Caco-2 (cell line): ENCODE results near the gene F2. TPM values are rescaled to one million over a fixed set of nuclear protein-coding genes. Genes with fewer than 3 reads are reported as not detected.

ENCODE experiments used
- BruUV-seq: library from RNA; stranded (reverse); fragments of 400-500 nt; replicated peaks from 2 replicates; lab custom pipeline; 2021; lab: Mats Ljungman, UMichigan
- CTCF ChIA-PET: fragments of 300-600 bp; sonication (Branson Sonifier 250); formaldehyde crosslinking; loops from one replicate; lab custom pipeline; 2022; ENCODE audit warnings: antibody characterized with exemption; lab: Charles Lee
- POLR2A ChIA-PET: fragments of 300-600 bp; sonication (Branson Sonifier 250); formaldehyde crosslinking; loops from one replicate; lab custom pipeline; 2022; ENCODE audit warnings: antibody characterized with exemption; lab: Charles Lee
- DNase-seq, 2 experiments: peaks; one replicate each; pipeline versions ENCODE4 v3.0.0 to v3.0.0-alpha.2; 2020 to 2022
- H3K27me3 ChIP-seq: replicated peaks from 2 replicates; pipeline ENCODE4 v1.6.0; 2011; ENCODE audit warnings: low read length; ENCODE audit not compliant: control insufficient read depth, insufficient read depth
- H3K36me3 ChIP-seq: 2 replicates; pipeline ENCODE4 v1.5.1; 2011; ENCODE audit warnings: low read length; ENCODE audit not compliant: control insufficient read depth, insufficient read depth
- H3K4me1 ChIP-seq: fragments of 250-450 bp; sonication (Bioruptor Pico); 2 replicates; pipeline ENCODE4 v1.5.1; 2020; ENCODE audit warnings: mild to moderate bottlenecking
- H3K4me3 ChIP-seq: 2 replicates; pipeline ENCODE4 v1.5.1; 2011; ENCODE audit warnings: low read depth, mild to moderate bottlenecking, control low read depth, low read length
- H3K9me3 ChIP-seq: fragments of 250-450 bp; sonication (Bioruptor Pico); 2 replicates; pipeline ENCODE4 v1.5.1; 2020; ENCODE audit warnings: mild to moderate bottlenecking, moderate library complexity
- H3K27ac Mint-ChIP-seq: one replicate; pipeline ENCODE4 v1.8.0; 2022; ENCODE audit warnings: mixed read lengths; ENCODE audit not compliant: unreplicated experiment
- H3K27me3 Mint-ChIP-seq: one replicate; pipeline ENCODE4 v1.8.0; 2022; ENCODE audit warnings: mixed read lengths; ENCODE audit not compliant: insufficient read depth, unreplicated experiment
- H3K36me3 Mint-ChIP-seq: one replicate; pipeline ENCODE4 v1.8.0; 2022; ENCODE audit warnings: mild to moderate bottlenecking, mixed read lengths; ENCODE audit not compliant: insufficient read depth, unreplicated experiment
- H3K4me1 Mint-ChIP-seq: one replicate; pipeline ENCODE4 v1.8.0; 2022; ENCODE audit warnings: low read depth, mixed read lengths; ENCODE audit not compliant: unreplicated experiment
- H3K4me3 Mint-ChIP-seq: one replicate; pipeline ENCODE4 v1.8.0; 2022; ENCODE audit warnings: mild to moderate bottlenecking, moderate library complexity, mixed read lengths; ENCODE audit not compliant: unreplicated experiment
- H3K9me3 Mint-ChIP-seq: one replicate; pipeline ENCODE4 v1.8.0; 2022; ENCODE audit warnings: mixed read lengths; ENCODE audit not compliant: unreplicated experiment
- CTCF ChIP-seq, 2 experiments: fragments of 200-600 bp in 1 of 2; IDR thresholded peaks; 1 replicate in 1 of 2; 2 replicates in 1 of 2; pipeline versions ENCODE4 v1.5.1 to v1.8.0; 2011 to 2022; ENCODE audit warnings: antibody characterized with exemption in 1 of 2, control low read depth in 1 of 2, inconsistent platforms in 1 of 2, low read depth in 1 of 2, low read length in 1 of 2, mild to moderate bottlenecking in 1 of 2, moderate library complexity in 1 of 2; ENCODE audit not compliant: insufficient read depth in 1 of 2, severe bottlenecking in 1 of 2, unreplicated experiment in 1 of 2
- intact Hi-C: fragments of 100-400 bp; cut with micrococcal nuclease; formaldehyde crosslinking; loops from one replicate; pipeline ENCODE4 v1.10.0; 2022; ENCODE audit not compliant: unreplicated experiment
- total RNA-seq: library from RNA; stranded (reverse); gene quantifications from 2 replicates; pipeline ENCODE4 v1.2.3, GENCODE V29; 2022

F2 gene
- total RNA-seq, 1 experiment from 2014 or later = 60.0 TPM

GRCh38 chr11:46759196-46759595 lies 40.2 kb downstream of the F2 start:
- Mint-ChIP-seq H3K27me3 (no peaks in the 10 kb centered on the region), H3K9me3 (no peaks in the 10 kb centered on the region), H3K4me1 (no peaks in the 10 kb centered on the region), H3K27ac (no peak overlapping the region), H3K36me3 (peaks cover 95% of the 10 kb centered on the region), H3K4me3 (no peak overlapping the region)
- Histone ChIP-seq H3K36me3 (peaks cover 8% of the 10 kb centered on the region), H3K9me3 (no peaks in the 10 kb centered on the region), H3K4me1 (no peaks in the 10 kb centered on the region), H3K27me3 (no peaks in the 10 kb centered on the region), H3K4me3 (no peak overlapping the region)
- no peak for DNase-seq
- ChIA-PET POLR2A (no interaction called here), CTCF (no interaction called here)
- intact Hi-C loops = no loop called here
- no TSS peak for BruUV-seq
- TF ChIP-seq CTCF (IDR thresholded peaks at IDR 0.05; ENCODE audit: insufficient read depth in 1 of 2, low read depth in 1 of 2, low read length in 1 of 2, severe bottlenecking in 1 of 2, unreplicated experiment in 1 of 2) = no peak

GRCh38 chr11:46760429-46761128 lies 41.6 kb downstream of the F2 start:
- no peak overlapping the region for H3K4me3 Mint-ChIP-seq

GRCh38 chr11:46761807-46762206 lies 42.8 kb downstream of the F2 start:
- Histone ChIP-seq H3K27me3 (no peaks in the 10 kb centered on the region), H3K9me3 (no peaks in the 10 kb centered on the region), H3K4me1 (no peaks in the 10 kb centered on the region), H3K4me3 (no peak overlapping the region), H3K36me3 (peaks cover 7% of the 10 kb centered on the region)
- intact Hi-C loops = no loop called here
- H3K27me3 Mint-ChIP-seq = no peaks in the 10 kb centered on the region
- no peak overlapping the region for H3K4me3 Mint-ChIP-seq
- ChIA-PET CTCF (interaction anchor here (0.6 kb wide), 1 partner anchor 61 kb away, joined by 5 read pairs; no protein-coding TSS in a partner anchor), POLR2A (no interaction called here)
- TF ChIP-seq CTCF (IDR thresholded peaks at IDR 0.05; ENCODE audit: insufficient read depth in 1 of 2, low read depth in 1 of 2, low read length in 1 of 2, severe bottlenecking in 1 of 2, unreplicated experiment in 1 of 2) = no peak
- H3K36me3 Mint-ChIP-seq = peaks cover 93% of the 10 kb centered on the region
- no peaks in the 10 kb centered on the region for H3K4me1 Mint-ChIP-seq
- no TSS peak for BruUV-seq
- no peaks in the 10 kb centered on the region for H3K9me3 Mint-ChIP-seq
- DNase-seq = no peak
- no peak overlapping the region for H3K27ac Mint-ChIP-seq

More at GRCh38 chr11:46760429-46761128, 41.6 kb downstream of the F2 start:
- peaks cover 7% of the 10 kb centered on the region for H3K36me3 ChIP-seq
- H3K36me3 Mint-ChIP-seq = peaks cover 93% of the 10 kb centered on the region
- no peaks in the 10 kb centered on the region for H3K27me3 Mint-ChIP-seq
- intact Hi-C loops = no loop called here
- H3K4me1 ChIP-seq = no peaks in the 10 kb centered on the region
- BruUV-seq = no TSS peak
- CTCF ChIA-PET = no interaction called here
- no peaks in the 10 kb centered on the region for H3K4me1 Mint-ChIP-seq
- H3K4me3 ChIP-seq = no peak overlapping the region
- no peaks in the 10 kb centered on the region for H3K9me3 ChIP-seq
- no peak for TF ChIP-seq CTCF (IDR thresholded peaks at IDR 0.05; ENCODE audit: insufficient read depth in 1 of 2, low read depth in 1 of 2, low read length in 1 of 2, severe bottlenecking in 1 of 2, unreplicated experiment in 1 of 2)
- H3K27me3 ChIP-seq = no peaks in the 10 kb centered on the region
- no peak for DNase-seq
- no peaks in the 10 kb centered on the region for H3K9me3 Mint-ChIP-seq
- POLR2A ChIA-PET = interaction anchor here (0.7 kb wide), 1 partner anchor 10 kb away, joined by 5 read pairs; no protein-coding TSS in a partner anchor
- no peak overlapping the region for H3K27ac Mint-ChIP-seq
